GM12878 (cell line): Measurements from ENCODE around the gene EPB41L2. TPM values are rescaled to one million over a fixed set of nuclear protein-coding genes. Genes with fewer than 3 reads are reported as not detected.

Experiments
- ATAC-seq: fragments of 200-7000 bp; cut with Tn5 transposase; 3 replicates; pipeline ENCODE4 v1.9.1; 2020; ENCODE audit warnings: mild to moderate bottlenecking, moderate library complexity
- BruUV-seq: library from RNA; stranded (reverse); fragments of 400-500 nt; replicated peaks from 2 replicates; lab custom pipeline; 2021; lab: Mats Ljungman, UMichigan
- CTCF ChIA-PET: fragments of 300-600 bp; sonication (Branson Sonifier 250); formaldehyde crosslinking; extraction: SDS; loops from one replicate; lab custom pipeline; 2021; ENCODE audit warnings: inconsistent platforms; lab: Yijun Ruan, JAX
- POLR2A ChIA-PET: fragments of 350-600 bp; formaldehyde crosslinking; extraction: SDS; loops from one replicate; lab custom pipeline; 2021; ENCODE audit warnings: inconsistent platforms; lab: Charles Lee
- RAD21 ChIA-PET: fragments of 300-600 bp; sonication (Branson Sonifier 250); formaldehyde crosslinking; loops from one replicate; lab custom pipeline; 2023; ENCODE audit warnings: antibody characterized with exemption; ENCODE audit not compliant: unreplicated experiment; lab: Charles Lee
- SMC1A ChIA-PET: fragments of 300-600 bp; sonication (Branson Sonifier 250); formaldehyde crosslinking; loops from one replicate; lab custom pipeline; 2023; ENCODE audit not compliant: unreplicated experiment, uncharacterized antibody; lab: Charles Lee
- DNase-seq: peaks from one replicate; pipeline ENCODE4 v3.0.0-alpha.2; 2011; ENCODE audit warnings: low read depth, low spot score
- FAIRE-seq: peaks from 3 replicates; lab custom pipeline; 2011; peaks lifted over from hg19 to GRCh38; lab: Jason Lieb, UNC
- H2AFZ ChIP-seq: 2 replicates; pipeline ENCODE4 v1.6.0; 2011; ENCODE audit warnings: low read depth, low read length, control low read depth; ENCODE audit not compliant: control insufficient read depth
- H3K27ac ChIP-seq: 2 replicates; pipeline ENCODE4 v1.5.1; 2011; ENCODE audit warnings: control low read depth; ENCODE audit not compliant: control insufficient read depth, insufficient read depth
- H3K27me3 ChIP-seq, 2 experiments: replicated peaks in 1 of 2; 2 replicates each; pipeline versions ENCODE4 v1.6.0 to v1.6.1; 2011; ENCODE audit warnings: low read length in 1 of 2; ENCODE audit not compliant: control insufficient read depth in 2 of 2, insufficient read depth in 2 of 2
- H3K36me3 ChIP-seq, 2 experiments: 2 replicates each; pipeline ENCODE4 v1.5.1; 2011; ENCODE audit warnings: low read length in 1 of 2; ENCODE audit not compliant: control insufficient read depth in 2 of 2, insufficient read depth in 2 of 2
- H3K4me1 ChIP-seq: 2 replicates; pipeline ENCODE4 v1.6.1; 2011; ENCODE audit warnings: mild to moderate bottlenecking, low read length, moderate library complexity, mixed read lengths; ENCODE audit not compliant: control insufficient read depth, insufficient read depth
- H3K4me2 ChIP-seq: 2 replicates; pipeline ENCODE4 v1.6.0; 2011; ENCODE audit warnings: control low read depth; ENCODE audit not compliant: control insufficient read depth, insufficient read depth
- H3K4me3 ChIP-seq: fragments of 200-600 bp; sonication (generic); 2 replicates; pipeline ENCODE4 v1.5.1; 2016
- H3K79me2 ChIP-seq: 2 replicates; pipeline ENCODE4 v1.6.0; 2011; ENCODE audit warnings: low read length; ENCODE audit not compliant: control insufficient read depth, insufficient read depth
- H3K9ac ChIP-seq: 2 replicates; pipeline ENCODE4 v1.8.0; 2011; ENCODE audit warnings: low read length, control low read depth, mixed read lengths; ENCODE audit not compliant: control insufficient read depth, insufficient read depth
- H3K9me3 ChIP-seq: replicated peaks from 3 replicates; pipeline ENCODE4 v1.5.1; 2011; ENCODE audit warnings: mild to moderate bottlenecking, low read length; ENCODE audit not compliant: control insufficient read depth, insufficient read depth
- H4K20me1 ChIP-seq: 2 replicates; pipeline ENCODE4 v1.6.0; 2011; ENCODE audit not compliant: control insufficient read depth, insufficient read depth
- HDAC6 ChIP-seq: fragments of 200-600 bp; sonication (generic); IDR thresholded peaks from one replicate; pipeline ENCODE4 v1.8.0; 2017; ENCODE audit warnings: antibody characterized with exemption; ENCODE audit not compliant: unreplicated experiment
- NR2C2 ChIP-seq: IDR thresholded peaks from 2 replicates; pipeline ENCODE4 v1.6.1; 2011; ENCODE audit warnings: borderline replicate concordance, low read depth; ENCODE audit not compliant: control insufficient read depth, insufficient read length
- NRF1 ChIP-seq: conservative IDR thresholded peaks from 2 replicates; pipeline ENCODE4 v1.6.1; 2011; ENCODE audit warnings: mild to moderate bottlenecking, low read depth, low read length, improper control_type of control experiment
- ZNF24 ChIP-seq: fragments of 450-650 bp; IDR thresholded peaks from 2 replicates; pipeline ENCODE4 v1.6.1; 2017; ENCODE audit warnings: antibody characterized with exemption, mild to moderate bottlenecking
- ZSCAN29 ChIP-seq: fragments of 450-650 bp; IDR thresholded peaks from 2 replicates; pipeline ENCODE4 v1.6.1; 2017; ENCODE audit warnings: mild to moderate bottlenecking, moderate library complexity
- WGBS: methylation state at CpG from one replicate; pipeline ENCODE4 v1.1.6; 2016; ENCODE audit warnings: low lambda C conversion rate; ENCODE audit not compliant: insufficient replicate concordance, insufficient coverage; ENCODE audit errors: missing lambda C conversion rate; 5-methylcytosine and 5-hydroxymethylcytosine counted together
- in situ Hi-C: fragments of 300-500 bp; cut with MboI; formaldehyde crosslinking; loops from 9 replicates; pipeline ENCODE4 v1.14.3; 2018; ENCODE audit warnings: mixed read lengths
- intact Hi-C: fragments of 100-400 bp; cut with micrococcal nuclease; formaldehyde crosslinking; loops from one replicate; pipeline ENCODE4 v1.14.2; 2022; ENCODE audit not compliant: unreplicated experiment
- polyA plus RNA-seq, 11 experiments: library from polyadenylated mRNA; depleted of rRNA in 4 of 11; unstranded in 6 of 11; stranded (reverse) in 5 of 11; fragments of >200 nt; fragmentation: Nextera tagmentation in 4 of 11; fragmentation: Illumina TruSeq in 1 of 11; extraction: Ambion mirVana in 4 of 11; extraction: Trizol in 1 of 11; gene quantifications; 1 replicate in 1 of 11; 2 replicates in 10 of 11; pipeline versions ENCODE4 v1.2.1 to v1.2.3, GENCODE V29; 2011 to 2016; ENCODE audit warnings: inconsistent platforms in 2 of 11, missing spikeins in 2 of 11, low read depth in 1 of 11
- total RNA-seq, 4 experiments: library from RNA; depleted of rRNA in 3 of 4; stranded (reverse); fragments of >200 nt in 3 of 4; fragmentation: Illumina TruSeq in 1 of 4; extraction: Trizol in 1 of 4; gene quantifications; 2 replicates each; pipeline versions ENCODE4 v1.2.1 to v1.2.3, GENCODE V29; 2013 to 2021
- TF ChIP-seq, protein P1 (sequence below): IDR thresholded peaks from 2 replicates; pipeline ENCODE4 v1.6.1; 2011; ENCODE audit warnings: low read depth, mild to moderate bottlenecking, low read length, moderate library complexity, borderline replicate concordance; ENCODE audit errors: extremely low read depth

Gene EPB41L2
- total and polyA plus RNA-seq, 10 of the 15 experiments (the other 5 are each of a cell fraction or from before 2014, with no cell fraction given), result 7.4 to 41.6 (median 19.0) TPM

DNA sequence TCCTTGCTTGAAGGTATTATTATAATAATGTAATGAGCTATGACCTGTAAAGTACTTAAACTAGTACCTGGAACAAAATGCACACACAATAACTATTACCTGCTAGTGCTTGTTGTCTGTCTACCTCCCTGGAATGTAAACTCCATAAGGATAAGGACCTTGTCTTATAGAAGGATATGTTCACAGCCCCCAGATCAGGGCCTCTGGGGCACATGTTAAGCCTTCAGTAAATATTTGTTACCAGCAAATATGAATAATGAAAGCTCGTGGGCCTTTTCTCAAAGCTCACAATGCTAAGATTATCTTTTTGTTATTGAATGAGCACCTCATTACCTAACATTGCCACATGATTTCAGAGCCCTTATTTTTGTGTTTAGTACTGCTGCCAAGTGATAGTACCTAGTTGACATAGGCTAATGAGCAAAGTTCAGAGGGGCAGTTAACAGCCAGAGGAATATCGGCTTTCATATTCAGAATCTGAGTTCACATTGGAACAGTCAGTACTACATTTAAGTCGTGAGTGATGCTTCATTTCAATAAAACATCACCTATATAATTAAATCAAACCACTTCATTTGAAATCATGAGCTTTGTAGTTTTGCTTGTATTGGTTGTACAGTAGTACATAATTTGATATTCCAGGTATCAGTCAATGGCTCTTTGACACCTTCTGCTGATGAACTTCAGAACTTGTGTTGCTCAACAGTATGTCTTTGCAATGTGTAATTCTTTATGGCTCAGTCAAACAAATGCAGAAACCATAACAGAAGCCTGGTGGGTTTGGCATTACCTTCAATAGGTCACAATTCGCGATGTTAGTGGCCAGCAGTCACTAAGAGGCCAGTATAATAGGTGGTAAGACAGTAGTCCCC, 247.6 kb downstream of the EPB41L2 start:
- no peak for ATAC-seq
- Histone ChIP-seq H3K4me2 (no peak overlapping the region), H3K27ac (no peak overlapping the region), H3K27me3 (no peaks in the 10 kb centered on the region), H4K20me1 (no peaks in the 10 kb centered on the region), H3K9ac (no peak overlapping the region), H3K9me3 (no peaks in the 10 kb centered on the region), H3K4me3 (no peak overlapping the region), H3K36me3 (no peaks in the 10 kb centered on the region), H2AFZ (no peak overlapping the region), H3K79me2 (no peaks in the 10 kb centered on the region), H3K4me1 (no peaks in the 10 kb centered on the region)
- CTCF ChIA-PET, result no interaction called here
- no peak for FAIRE-seq
- WGBS, result 29% methylated on average over 5 of the region's 5 CpGs
- RAD21 ChIA-PET, result interaction anchor here (1.1 kb wide), 1 partner anchor 494 kb away, joined by 3 read pairs; no protein-coding TSS in a partner anchor
- BruUV-seq, result no TSS peak
- in situ Hi-C loops (no loop called here), intact Hi-C loops (no loop called here)
- POLR2A ChIA-PET, result no interaction called here
- SMC1A ChIA-PET, result interaction anchor here (1.2 kb wide), 1 partner anchor 76 kb away, joined by 3 read pairs; no protein-coding TSS in a partner anchor
- TF ChIP-seq HDAC6 (no peak), ZSCAN29 (no peak), ZNF24 (no peak), NR2C2 (no peak), NRF1 (no peak)
- TF ChIP-seq, protein P1, sequence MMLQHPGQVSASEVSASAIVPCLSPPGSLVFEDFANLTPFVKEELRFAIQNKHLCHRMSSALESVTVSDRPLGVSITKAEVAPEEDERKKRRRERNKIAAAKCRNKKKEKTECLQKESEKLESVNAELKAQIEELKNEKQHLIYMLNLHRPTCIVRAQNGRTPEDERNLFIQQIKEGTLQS, result no peak
- DNase-seq, result no peak
